ENCODE results near the gene ZBTB9.

GRCh38 chr6:33456156-33456555 is 1.8 kb downstream of the ZBTB9 start:
- TF ChIP-seq CTCF (IDR thresholded peaks at IDR 0.05) (no peak), POLR2A (IDR thresholded peaks at IDR 0.05) (no peak)

Data from lower leg skin (tissue), 3 donors.